ENCODE data around the gene OGDH.
A peak's percentile ranks its signal among the peaks of the same experiment; 100 is the strongest.

Gene OGDH

DNA sequence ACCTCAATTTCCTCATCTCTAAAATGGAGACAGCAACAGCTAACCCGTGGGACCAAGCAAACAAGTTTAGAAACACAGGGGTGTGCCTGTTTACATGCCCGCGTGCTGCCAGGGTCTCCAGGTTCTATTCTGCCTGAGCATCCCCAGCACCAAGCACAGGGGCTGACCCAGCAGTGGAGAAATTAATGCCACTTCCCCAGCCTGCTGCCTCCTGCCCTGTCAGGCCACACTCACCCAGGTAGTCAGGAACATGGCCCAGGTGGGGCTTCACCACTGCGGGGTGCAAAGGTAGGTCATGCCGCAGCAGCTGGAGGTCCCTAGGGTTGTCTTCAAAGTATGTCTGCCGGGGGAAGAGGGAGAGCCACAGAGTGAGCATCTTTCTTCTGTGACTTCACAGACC, 38.5 kb upstream of the OGDH start:
- Histone ChIP-seq H3K4me1 (ENCODE audit: insufficient read depth, low read length) (peaks cover 6% of the 10 kb centered on the region), H3K27ac (ENCODE audit: low read depth, low read length) (no peak overlapping the region), H3K9ac (ENCODE audit: low read length) (no peak overlapping the region), H3K36me3 (ENCODE audit: insufficient read depth, low read length) (peaks cover 84% of the 10 kb centered on the region), H3K9me3 (ENCODE audit: low read length) (no peaks in the 10 kb centered on the region), H3K4me3 (ENCODE audit: low read depth in 1 of 2, low read length in 2 of 2) (no peak overlapping the region), H3K27me3 (ENCODE audit: control insufficient read depth in 1 of 2, insufficient read depth in 2 of 2, low read length in 2 of 2) (no peaks in the 10 kb centered on the region)

- Histone ChIP-seq H3K4me1 (ENCODE audit: insufficient read depth, low read length) (peaks cover 10% of the 10 kb centered on the region), H3K9ac (ENCODE audit: low read length) (no peak overlapping the region), H3K4me3 (ENCODE audit: low read depth in 1 of 2, low read length in 2 of 2) (no peak overlapping the region), H3K9me3 (ENCODE audit: low read length) (no peaks in the 10 kb centered on the region), H3K36me3 (ENCODE audit: insufficient read depth, low read length) (peaks cover 86% of the 10 kb centered on the region), H3K27ac (ENCODE audit: low read depth, low read length) (no peak overlapping the region), H3K27me3 (ENCODE audit: control insufficient read depth in 1 of 2, insufficient read depth in 2 of 2, low read length in 2 of 2) (no peaks in the 10 kb centered on the region)
Observed at GRCh38 chr7:44568771-44569560, 37.5 kb upstream of the OGDH start.

- no peak overlapping the region for H3K4me3 ChIP-seq (ENCODE audit: low read depth in 1 of 2, low read length in 2 of 2)
- no peaks in the 10 kb centered on the region for H3K27me3 ChIP-seq (ENCODE audit: control insufficient read depth in 1 of 2, insufficient read depth in 2 of 2, low read length in 2 of 2)
- H3K36me3 ChIP-seq (ENCODE audit: insufficient read depth, low read length): peaks cover 76% of the 10 kb centered on the region
- H3K27ac ChIP-seq (ENCODE audit: low read depth, low read length): no peak overlapping the region
- H3K4me1 ChIP-seq (ENCODE audit: insufficient read depth, low read length): peaks cover 16% of the 10 kb centered on the region
- no peaks in the 10 kb centered on the region for H3K9me3 ChIP-seq (ENCODE audit: low read length)
- no peak overlapping the region for H3K9ac ChIP-seq (ENCODE audit: low read length)
Observed at GRCh38 chr7:44569959-44570358, 36.5 kb upstream of the OGDH start.

DNA sequence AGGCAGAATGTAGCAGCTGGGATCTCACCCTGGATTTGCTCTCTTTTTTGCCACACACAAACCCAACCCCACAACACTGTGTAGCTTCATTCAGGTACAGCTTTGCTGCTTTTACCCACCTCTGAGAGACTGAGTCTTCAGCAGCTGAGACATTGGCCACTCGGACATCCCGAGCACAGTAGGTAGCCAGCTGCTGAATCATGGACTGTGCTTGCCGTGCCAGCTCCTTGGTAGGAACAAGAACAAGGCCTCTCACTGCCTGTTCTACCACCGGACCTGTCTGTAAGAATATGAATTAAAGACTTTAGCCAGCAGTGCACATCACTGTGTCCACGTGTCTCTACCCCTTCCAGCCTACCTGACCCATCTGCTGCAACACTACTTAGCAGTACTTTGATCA, 33.7 kb upstream of the OGDH start:
- peak overlapping the region; percentile 84 to 98 for H3K4me3 ChIP-seq (ENCODE audit: low read depth in 1 of 2, low read length in 2 of 2)
- H3K4me1 ChIP-seq (ENCODE audit: insufficient read depth, low read length): peaks cover 16% of the 10 kb centered on the region
- H3K27me3 ChIP-seq (ENCODE audit: control insufficient read depth in 1 of 2, insufficient read depth in 2 of 2, low read length in 2 of 2): no peaks in the 10 kb centered on the region
- no peaks in the 10 kb centered on the region for H3K9me3 ChIP-seq (ENCODE audit: low read length)
- no peak overlapping the region for H3K27ac ChIP-seq (ENCODE audit: low read depth, low read length)
- H3K36me3 ChIP-seq (ENCODE audit: insufficient read depth, low read length): peaks cover 58% of the 10 kb centered on the region
- peak overlapping the region; percentile 74 for H3K9ac ChIP-seq (ENCODE audit: low read length)

DNA sequence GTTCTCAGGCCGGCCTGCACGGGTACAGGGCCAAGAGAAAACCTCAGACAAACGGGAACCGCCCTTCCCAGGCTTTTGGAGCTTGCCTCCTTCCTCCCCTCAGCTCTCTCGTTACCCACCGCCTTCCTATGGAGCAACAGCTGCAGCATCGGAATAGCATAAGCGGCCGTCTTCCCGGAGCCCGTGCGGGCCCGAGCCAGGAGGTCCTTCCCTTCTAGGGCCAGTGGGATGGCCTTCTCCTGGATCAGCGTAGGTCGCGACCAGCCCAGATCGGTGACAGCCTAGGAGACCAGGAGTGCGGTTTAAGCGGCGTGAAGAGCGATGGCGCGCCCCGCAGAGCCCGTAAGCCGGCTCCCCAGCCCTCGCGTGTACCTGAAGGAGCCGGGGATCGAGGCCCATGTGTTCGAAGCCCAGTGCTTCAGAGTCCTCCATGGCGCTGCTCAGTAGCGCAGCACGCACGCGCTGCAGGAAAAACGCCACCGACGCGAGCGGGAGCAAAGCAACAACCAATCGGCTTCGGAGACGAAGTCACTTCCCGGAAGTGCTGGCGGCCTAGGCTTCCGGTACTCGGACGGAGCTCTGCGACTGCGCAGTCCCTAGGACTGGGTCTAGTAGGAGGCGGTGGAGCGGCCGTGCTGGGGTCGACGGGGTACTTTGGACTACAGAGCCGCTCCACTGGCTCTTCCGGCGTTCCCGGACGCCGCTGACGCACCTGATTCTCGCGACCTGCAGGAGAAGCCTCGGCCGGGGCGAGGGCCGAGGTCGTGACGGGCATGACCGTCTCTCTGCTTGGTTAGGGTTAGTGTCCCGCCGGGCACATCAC, 32.8 kb upstream of the OGDH start, which contains the start of gene DDX56:
Gene DDX56 (minus strand): TSS at position 445 of the 823 bp plus-strand sequence. CDS start 13 bp downstream, at position 432.
- Histone ChIP-seq H3K27ac (ENCODE audit: low read depth, low read length) (peak within 1 kb of the TSS; percentile 89), H3K36me3 (ENCODE audit: insufficient read depth, low read length) (peaks cover 55% of the 10 kb centered on the region), H3K9ac (ENCODE audit: low read length) (peak within 1 kb of the TSS; percentile 74), H3K9me3 (ENCODE audit: low read length) (no peaks in the 10 kb centered on the region), H3K4me1 (ENCODE audit: insufficient read depth, low read length) (peaks cover 16% of the 10 kb centered on the region), H3K27me3 (ENCODE audit: control insufficient read depth in 1 of 2, insufficient read depth in 2 of 2, low read length in 2 of 2) (no peaks in the 10 kb centered on the region), H3K4me3 (ENCODE audit: low read depth in 1 of 2, low read length in 2 of 2) (peak within 1 kb of the TSS; percentile 84 to 98)

DNA sequence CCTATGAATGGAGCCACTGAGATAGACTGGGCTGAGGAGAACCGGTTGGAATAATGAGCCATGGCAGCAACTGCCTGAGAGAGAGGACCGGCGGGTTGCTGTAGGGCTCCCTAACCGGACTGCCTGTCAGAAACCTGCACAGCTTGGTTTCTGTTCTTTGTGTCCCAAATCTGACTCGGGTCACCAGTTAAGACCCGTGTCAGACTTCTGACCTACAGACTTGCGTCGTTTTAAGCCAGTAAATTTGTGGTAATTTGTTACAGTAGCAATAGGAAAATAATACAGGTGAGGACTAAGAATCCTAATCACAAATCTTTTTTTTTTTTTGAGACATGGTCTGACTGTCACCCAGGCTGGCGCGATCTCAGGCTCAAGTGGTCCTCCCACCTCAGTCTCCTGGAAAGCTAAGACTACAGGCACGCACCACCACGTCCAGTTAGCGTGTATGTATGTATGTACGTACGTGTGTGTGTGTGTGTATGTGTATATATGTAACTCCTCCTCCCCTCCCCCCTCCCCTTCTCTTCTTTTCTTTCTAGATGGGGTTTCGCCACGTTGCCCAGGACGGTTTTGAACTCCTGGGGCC, 32.0 kb upstream of the OGDH start:
- no peaks in the 10 kb centered on the region for H3K9me3 ChIP-seq (ENCODE audit: low read length)
- H3K9ac ChIP-seq (ENCODE audit: low read length): peak overlapping the region; percentile 47
- peak overlapping the region; percentile 84 to 98 for H3K4me3 ChIP-seq (ENCODE audit: low read depth in 1 of 2, low read length in 2 of 2)
- peaks cover 55% of the 10 kb centered on the region for H3K36me3 ChIP-seq (ENCODE audit: insufficient read depth, low read length)
- peak overlapping the region; percentile 89 for H3K27ac ChIP-seq (ENCODE audit: low read depth, low read length)
- H3K4me1 ChIP-seq (ENCODE audit: insufficient read depth, low read length): peaks cover 16% of the 10 kb centered on the region
- H3K27me3 ChIP-seq (ENCODE audit: control insufficient read depth in 1 of 2, insufficient read depth in 2 of 2, low read length in 2 of 2): no peaks in the 10 kb centered on the region

DNA sequence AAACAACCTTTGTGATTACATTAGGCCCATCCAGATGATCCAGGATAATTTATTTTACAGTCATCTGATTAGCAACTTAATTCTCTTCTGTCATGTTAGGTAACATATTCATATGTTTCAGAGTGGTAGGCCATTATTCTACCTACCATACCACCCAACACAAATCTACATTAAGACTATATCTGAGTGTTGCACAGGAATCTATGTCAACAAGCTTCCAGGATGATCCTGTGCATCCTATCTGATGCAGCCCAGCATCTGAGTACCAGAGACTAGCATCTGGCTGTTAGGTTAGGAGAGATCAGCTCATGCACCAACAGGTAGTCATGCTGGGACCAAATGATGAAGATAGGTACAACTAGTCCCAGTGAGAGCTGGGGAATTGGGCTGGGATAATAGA, 31.4 kb upstream of the OGDH start:
- Histone ChIP-seq H3K4me1 (ENCODE audit: insufficient read depth, low read length) (peaks cover 17% of the 10 kb centered on the region), H3K36me3 (ENCODE audit: insufficient read depth, low read length) (peaks cover 55% of the 10 kb centered on the region), H3K27me3 (ENCODE audit: control insufficient read depth in 1 of 2, insufficient read depth in 2 of 2, low read length in 2 of 2) (no peaks in the 10 kb centered on the region), H3K9me3 (ENCODE audit: low read length) (no peaks in the 10 kb centered on the region), H3K27ac (ENCODE audit: low read depth, low read length) (no peak overlapping the region), H3K9ac (ENCODE audit: low read length) (no peak overlapping the region), H3K4me3 (ENCODE audit: low read depth in 1 of 2, low read length in 2 of 2) (no peak overlapping the region)

- Histone ChIP-seq H3K36me3 (ENCODE audit: insufficient read depth, low read length) (peaks cover 46% of the 10 kb centered on the region), H3K27me3 (ENCODE audit: control insufficient read depth in 1 of 2, insufficient read depth in 2 of 2, low read length in 2 of 2) (no peaks in the 10 kb centered on the region), H3K27ac (ENCODE audit: low read depth, low read length) (no peak overlapping the region), H3K9me3 (ENCODE audit: low read length) (no peaks in the 10 kb centered on the region), H3K4me3 (ENCODE audit: low read depth in 1 of 2, low read length in 2 of 2) (no peak overlapping the region), H3K9ac (ENCODE audit: low read length) (no peak overlapping the region), H3K4me1 (ENCODE audit: insufficient read depth, low read length) (peaks cover 29% of the 10 kb centered on the region)
Observed at GRCh38 chr7:44576228-44576627, 30.2 kb upstream of the OGDH start.

GRCh38 chr7:44580945-44581878, 25.2 kb upstream of the OGDH start:
- Histone ChIP-seq H3K4me1 (ENCODE audit: insufficient read depth, low read length) (peaks cover 16% of the 10 kb centered on the region), H3K27ac (ENCODE audit: low read depth, low read length) (peak overlapping the region; percentile 82), H3K9me3 (ENCODE audit: low read length) (no peaks in the 10 kb centered on the region), H3K9ac (ENCODE audit: low read length) (peak overlapping the region; percentile 90), H3K36me3 (ENCODE audit: insufficient read depth, low read length) (peaks cover 23% of the 10 kb centered on the region), H3K27me3 (ENCODE audit: control insufficient read depth in 1 of 2, insufficient read depth in 2 of 2, low read length in 2 of 2) (no peaks in the 10 kb centered on the region), H3K4me3 (ENCODE audit: low read depth in 1 of 2, low read length in 2 of 2) (peak overlapping the region; percentile 63 to 95)

- H3K4me3 ChIP-seq (ENCODE audit: low read depth in 1 of 2, low read length in 2 of 2): peak within 1 kb of the TSS; percentile 63 to 95
- H3K27ac ChIP-seq (ENCODE audit: low read depth, low read length): peak within 1 kb of the TSS; percentile 96
- peaks cover 23% of the 10 kb centered on the region for H3K36me3 ChIP-seq (ENCODE audit: insufficient read depth, low read length)
- H3K4me1 ChIP-seq (ENCODE audit: insufficient read depth, low read length): peaks cover 16% of the 10 kb centered on the region
- H3K27me3 ChIP-seq (ENCODE audit: control insufficient read depth in 1 of 2, insufficient read depth in 2 of 2, low read length in 2 of 2): no peaks in the 10 kb centered on the region
- H3K9ac ChIP-seq (ENCODE audit: low read length): peak within 1 kb of the TSS; percentile 90
- no peaks in the 10 kb centered on the region for H3K9me3 ChIP-seq (ENCODE audit: low read length)
Observed at GRCh38 chr7:44581879-44582603, 24.4 kb upstream of the OGDH start, which contains the start of gene TMED4. TSS of gene TMED4 (minus strand) at chr7:44582231. CDS start at chr7:44582206, 25 bp downstream.
